GM21576 (cell line): ENCODE results near the gene KDM7A.
A peak's percentile ranks its signal among the peaks of the same experiment; 100 is the strongest.

ENCODE experiments used
- ATAC-seq: cut with Tn5 transposase; IDR thresholded peaks from one replicate; pipeline ENCODE4 v1.9.1; 2021; ENCODE audit warnings: mild to moderate bottlenecking, moderate library complexity; ENCODE audit not compliant: unreplicated experiment

KDM7A gene

DNA sequence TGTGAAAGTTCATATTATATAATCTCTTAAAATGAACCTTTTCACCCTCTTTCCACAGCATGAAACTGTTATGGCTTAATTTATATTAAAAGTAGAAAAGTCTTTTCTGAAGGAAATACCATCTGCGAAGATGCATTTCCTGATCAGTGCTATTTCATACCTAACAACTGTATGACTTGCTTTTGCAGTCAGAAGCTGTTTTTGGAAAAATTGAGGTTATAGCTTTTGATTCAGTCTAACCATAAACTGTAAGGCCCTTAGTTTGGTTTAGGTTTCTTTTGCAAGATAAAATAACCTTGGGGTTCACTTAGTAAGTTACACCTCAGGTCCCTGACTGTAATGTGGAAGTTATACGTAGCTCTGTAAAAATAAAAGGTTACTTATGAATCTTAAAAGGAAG is 91.3 kb downstream of the KDM7A start:
- ATAC-seq, result no peak

- peak; percentile 89 for ATAC-seq
Observed at GRCh38 chr7:140084972-140085371, 91.8 kb downstream of the KDM7A start.

DNA sequence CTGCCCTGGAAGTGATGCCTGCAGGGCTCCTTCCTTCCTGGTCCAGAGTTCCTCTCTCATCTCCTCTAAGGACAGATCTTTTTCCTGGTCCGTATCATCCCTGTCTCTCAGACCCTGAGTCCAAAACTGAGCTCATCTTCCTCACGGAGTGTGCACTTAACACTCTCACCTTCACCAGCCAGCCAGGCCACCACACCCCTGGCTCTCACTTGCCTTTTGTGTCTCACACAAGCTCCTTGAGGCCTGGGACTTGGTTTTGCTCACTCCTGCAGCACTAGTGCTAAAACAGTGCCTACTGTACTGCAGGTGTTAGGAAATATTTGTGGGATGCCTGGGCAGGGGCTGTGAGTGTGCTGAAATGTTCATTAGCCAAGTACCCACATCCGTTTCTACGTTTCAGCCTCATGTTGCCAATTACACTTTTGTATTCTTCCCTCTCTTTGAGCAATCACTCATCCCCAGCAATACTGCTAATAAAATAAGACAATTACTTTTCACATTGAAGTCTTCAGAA is 92.6 kb downstream of the KDM7A start:
- no peak for ATAC-seq

DNA sequence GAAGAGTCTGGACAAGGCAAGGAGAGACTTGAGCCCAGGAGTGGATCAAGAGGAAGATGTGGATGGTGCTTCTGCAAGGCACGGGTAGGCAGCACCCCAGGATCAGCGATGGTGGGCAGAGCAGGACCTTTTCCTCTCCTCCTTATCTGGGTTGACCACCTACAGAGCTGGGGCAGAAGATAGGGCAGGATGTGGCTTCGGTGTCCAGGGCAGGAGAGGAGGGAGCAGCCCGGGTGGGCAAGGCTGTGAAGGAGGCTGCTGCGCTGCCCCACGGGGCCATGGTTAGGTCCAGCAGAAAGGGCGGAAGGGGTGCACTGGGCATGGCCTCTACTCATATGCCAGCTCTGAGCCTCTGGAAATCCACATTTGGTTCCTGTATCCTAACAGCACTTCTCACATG is 94.0 kb downstream of the KDM7A start:
- no peak for ATAC-seq

- no peak for ATAC-seq
Observed at GRCh38 chr7:140081774-140082425, 94.9 kb downstream of the KDM7A start.

- ATAC-seq, result no peak
Observed at GRCh38 chr7:140080919-140081318, 95.9 kb downstream of the KDM7A start.

GRCh38 chr7:140079121-140079536 is 97.7 kb downstream of the KDM7A start:
- no peak for ATAC-seq

- no peak for ATAC-seq
Observed at GRCh38 chr7:140078392-140078791, 98.4 kb downstream of the KDM7A start.

DNA sequence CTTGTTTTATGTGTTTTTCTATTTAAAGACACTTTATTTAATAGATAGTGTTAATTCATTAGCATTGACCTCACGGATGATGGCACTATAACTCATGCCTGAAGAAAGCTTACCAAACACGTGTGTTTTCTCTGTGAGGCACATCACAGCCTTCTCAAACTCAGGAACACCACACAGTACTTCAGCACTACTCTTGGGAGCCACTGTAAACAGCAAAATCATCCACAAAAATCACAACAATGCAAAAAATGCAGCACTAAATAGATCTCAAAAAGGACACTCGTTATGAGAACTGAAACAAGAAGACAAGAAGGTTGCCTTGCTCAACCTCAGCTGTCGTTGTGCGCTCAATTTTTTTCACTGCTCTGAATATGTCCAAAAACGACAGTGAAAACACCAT is 102.0 kb downstream of the KDM7A start:
- no peak for ATAC-seq

DNA sequence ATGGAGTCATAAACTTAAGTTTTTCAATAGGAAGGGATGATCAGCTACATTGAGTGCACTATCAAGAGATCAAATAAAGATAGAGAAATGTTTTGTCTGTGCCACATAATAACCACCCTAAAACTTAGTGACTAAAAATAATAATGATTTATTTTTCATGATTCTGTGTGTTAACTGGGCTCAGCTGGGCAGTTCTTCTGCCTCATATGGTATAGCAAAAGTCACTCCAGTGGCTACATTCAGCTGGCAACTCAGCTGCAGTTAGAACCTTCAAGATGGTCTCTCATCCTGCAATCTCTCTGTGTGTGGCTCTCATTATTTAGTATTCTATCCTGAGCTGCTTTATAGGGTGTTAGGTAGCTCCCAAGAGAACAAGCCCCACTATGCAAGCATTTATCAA is 106.2 kb downstream of the KDM7A start:
- no peak for ATAC-seq

- no peak for ATAC-seq
Observed at GRCh38 chr7:140069298-140069949, 107.4 kb downstream of the KDM7A start.

DNA sequence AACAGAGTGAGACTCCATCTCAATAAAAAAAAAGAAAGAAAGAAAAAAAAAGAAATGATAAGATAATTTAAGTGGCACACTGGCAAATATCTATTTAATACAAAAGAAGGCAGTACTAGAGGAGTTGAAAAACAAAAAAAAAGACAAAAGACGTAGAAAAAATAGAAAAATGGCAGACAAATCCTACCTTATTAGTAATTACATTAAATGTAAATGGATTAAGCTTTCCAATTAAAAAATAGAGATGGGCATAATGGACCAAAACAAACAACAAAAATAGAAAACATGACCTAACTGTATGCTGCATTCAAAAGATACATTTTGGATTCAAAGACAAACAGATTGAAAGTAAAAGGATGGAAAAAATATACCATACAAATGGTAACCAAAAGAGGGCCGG is 108.8 kb downstream of the KDM7A start:
- ATAC-seq, result no peak

GRCh38 chr7:140067052-140067451 is 109.7 kb downstream of the KDM7A start:
- ATAC-seq, result no peak

DNA sequence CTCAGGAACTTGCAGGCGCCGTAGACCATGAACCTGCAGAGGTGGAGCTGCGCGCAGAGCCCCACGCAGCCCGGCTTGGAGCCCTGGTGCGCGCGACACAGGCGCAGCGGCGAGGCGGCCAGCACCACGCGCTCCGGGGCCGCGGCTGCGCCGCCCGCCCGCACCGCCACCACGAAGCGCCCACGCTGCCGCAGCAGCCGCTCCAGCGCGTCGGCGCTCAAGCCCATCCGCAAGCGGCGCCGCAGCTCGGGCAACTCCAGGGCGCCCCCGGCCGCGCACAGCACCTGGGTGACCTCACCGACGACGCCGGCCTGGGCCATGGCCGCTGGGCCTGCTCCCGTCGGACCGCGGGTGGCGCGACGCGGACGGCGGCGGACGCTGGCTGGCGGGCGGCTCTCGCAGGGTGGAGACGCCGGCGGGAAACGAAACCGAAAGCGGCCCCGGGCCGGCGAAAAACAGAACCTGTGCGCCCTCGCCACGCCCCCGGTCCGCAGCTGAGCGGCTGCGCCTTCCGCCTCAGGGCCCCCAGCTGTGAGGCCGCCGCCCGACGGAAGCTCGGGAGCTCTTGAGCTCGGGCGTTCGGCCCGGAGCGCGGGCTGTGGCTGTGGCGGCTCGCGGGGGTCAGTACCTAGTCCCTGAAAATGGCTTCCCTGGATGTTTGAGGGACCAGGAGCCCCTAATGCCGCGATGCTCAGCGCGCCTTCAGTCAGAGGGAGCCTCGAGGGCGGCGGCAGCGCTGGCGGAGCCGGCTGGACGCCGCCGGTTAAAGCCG is 114.1 kb downstream of the KDM7A start, which contains the start of gene PARP12:
Gene PARP12, minus strand, starts transcription at position 424 of the 772 bp plus-strand sequence. Its CDS starts 104 bp downstream, at position 320.
- ATAC-seq, result peak; percentile 87

- ATAC-seq, result peak; percentile 18
Observed at GRCh38 chr7:140062118-140062527, 114.7 kb downstream of the KDM7A start.

DNA sequence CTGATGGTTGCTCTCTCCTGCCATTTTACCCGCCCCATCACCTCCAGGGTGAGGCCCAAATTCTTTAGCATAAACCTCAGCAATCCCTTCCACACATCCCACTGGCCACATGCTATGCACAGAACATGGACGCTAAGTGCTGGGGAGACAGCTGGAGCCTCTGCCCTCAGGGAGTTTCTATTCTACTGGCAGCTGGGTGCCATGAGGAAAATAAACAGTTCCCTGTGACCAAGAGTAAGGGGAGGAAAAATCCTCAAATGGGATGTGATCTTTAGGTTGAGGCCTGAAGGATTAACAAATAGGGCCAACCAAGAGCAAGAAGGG is 115.2 kb downstream of the KDM7A start:
- no peak for ATAC-seq

DNA sequence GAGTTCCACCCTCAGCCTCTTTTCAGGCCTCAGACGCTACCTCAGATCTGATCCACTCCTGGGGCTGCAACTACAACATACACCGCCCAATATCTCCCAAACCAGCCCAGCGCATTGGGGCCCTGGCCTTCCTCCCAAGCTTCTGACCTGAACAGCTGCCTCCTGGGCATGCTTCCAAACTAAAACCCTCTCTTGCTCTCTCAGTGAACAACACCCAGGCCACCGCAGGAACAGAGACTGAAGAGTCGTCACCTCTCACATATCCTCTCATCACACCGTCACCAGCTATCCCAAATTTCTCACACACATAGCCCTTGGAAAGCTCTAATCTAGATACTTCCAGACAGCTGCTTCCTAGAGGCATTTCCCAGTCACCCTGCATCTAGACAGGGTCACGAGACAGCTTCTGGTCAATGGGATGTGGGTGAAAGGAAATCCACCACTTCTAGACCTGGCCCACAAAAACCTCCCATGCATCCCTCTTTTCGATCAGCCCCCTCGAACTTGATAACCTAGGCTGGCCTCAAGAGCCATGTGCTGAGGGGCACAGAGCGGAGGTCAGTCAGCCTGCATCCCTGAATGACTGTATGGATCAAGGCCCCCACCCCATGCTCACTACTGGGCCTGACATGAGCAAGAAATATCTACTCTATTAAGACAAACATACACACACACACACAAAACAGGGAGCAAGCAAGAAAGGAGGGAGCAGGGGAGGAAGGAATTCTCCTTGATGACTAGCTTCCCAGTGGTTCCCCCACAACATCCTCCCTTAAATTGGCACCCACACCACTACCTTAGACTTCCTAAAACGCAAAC is 115.8 kb downstream of the KDM7A start:
- ATAC-seq, result no peak

DNA sequence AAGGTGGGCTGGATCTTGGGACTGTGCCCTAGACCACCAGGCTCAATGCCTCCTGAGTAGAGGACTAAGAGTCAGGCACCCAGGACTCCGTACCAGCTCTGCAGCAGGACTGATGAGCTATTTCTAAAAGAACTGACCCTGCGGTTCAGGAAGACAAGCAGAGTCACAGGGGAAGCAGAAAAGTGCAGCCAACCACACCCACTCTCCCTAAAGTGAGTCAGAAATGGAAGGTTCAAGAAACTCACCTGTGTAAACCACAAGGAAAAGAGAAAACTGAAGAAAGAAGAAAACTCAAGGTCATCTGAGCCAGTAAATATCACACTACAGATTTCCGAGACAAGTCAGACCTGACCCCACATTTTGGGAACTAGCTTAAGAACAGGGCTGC is 116.5 kb downstream of the KDM7A start:
- ATAC-seq, result no peak

GRCh38 chr7:140059273-140060242 is 117.2 kb downstream of the KDM7A start:
- ATAC-seq, result no peak

GRCh38 chr7:140058517-140058916 is 118.3 kb downstream of the KDM7A start:
- no peak for ATAC-seq
